IPS-20b (cell line): ENCODE data around the gene DPM3.
"Not testable (repeated sequence)": the region's sequence is repeated elsewhere in the genome, so short reads cannot be mapped to it uniquely, and the experiment has no call there.

Experiments used
- H3K27ac ChIP-seq: one replicate; pipeline ENCODE4 v1.5.1; 2013; ENCODE audit warnings: low read length
- H3K27me3 ChIP-seq: 2 replicates; pipeline ENCODE4 v1.6.1; 2013; ENCODE audit warnings: mild to moderate bottlenecking, low read length, inconsistent platforms; ENCODE audit not compliant: insufficient read depth
- H3K36me3 ChIP-seq: 2 replicates; pipeline ENCODE4 v1.6.1; 2013; ENCODE audit warnings: low read depth, mild to moderate bottlenecking, inconsistent platforms, low read length, moderate library complexity; ENCODE audit not compliant: insufficient read depth
- H3K4me1 ChIP-seq: 2 replicates; pipeline ENCODE4 v1.6.1; 2013; ENCODE audit warnings: mild to moderate bottlenecking, control low read depth, inconsistent platforms, low read length, moderate library complexity; ENCODE audit not compliant: insufficient read depth
- H3K4me3 ChIP-seq: 2 replicates; pipeline ENCODE4 v1.5.1; 2013; ENCODE audit warnings: mild to moderate bottlenecking, low read length, inconsistent platforms
- H3K9ac ChIP-seq: 2 replicates; pipeline ENCODE4 v1.6.1; 2013; ENCODE audit warnings: low read depth, mild to moderate bottlenecking, inconsistent platforms, low read length, moderate library complexity
- H3K9me3 ChIP-seq: 2 replicates; pipeline ENCODE4 v1.6.1; 2013; ENCODE audit warnings: mild to moderate bottlenecking, low read depth, low read length, inconsistent platforms; ENCODE audit not compliant: insufficient read depth

Gene DPM3

GRCh38 chr1:155174324-155175280 is 34.3 kb upstream of the DPM3 start:
- peak overlapping the region; percentile 87 for H3K4me3 ChIP-seq
- peaks cover 35% of the 10 kb centered on the region for H3K36me3 ChIP-seq

GRCh38 chr1:155173478-155174323 is 33.4 kb upstream of the DPM3 start, which contains the start of gene TRIM46:
TSS of gene TRIM46 (plus strand) at chr1:155173849. CDS start at chr1:155173967, 118 bp downstream.
- H3K4me1 ChIP-seq = peaks cover 7% of the 10 kb centered on the region; the same call in 1 of the 2 replicates
- H3K36me3 ChIP-seq = peaks cover 33% of the 10 kb centered on the region
- H3K4me3 ChIP-seq = peak within 1 kb of the TSS; percentile 87
- peak within 1 kb of the TSS; percentile 91 for H3K27ac ChIP-seq
- no peaks in the 10 kb centered on the region for H3K9me3 ChIP-seq
- no peaks in the 10 kb centered on the region for H3K27me3 ChIP-seq
- H3K9ac ChIP-seq = peak within 1 kb of the TSS; percentile 96

More at GRCh38 chr1:155174324-155175280, 34.3 kb upstream of the DPM3 start:
- no peaks in the 10 kb centered on the region for H3K27me3 ChIP-seq
- peak overlapping the region; percentile 52 for H3K27ac ChIP-seq
- no peaks in the 10 kb centered on the region for H3K9me3 ChIP-seq
- peaks cover 7% of the 10 kb centered on the region; the same call in 1 of the 2 replicates for H3K4me1 ChIP-seq
- peak overlapping the region; percentile 96; the same call in 1 of the 2 replicates for H3K9ac ChIP-seq

GRCh38 chr1:155172732-155173477 is 32.6 kb upstream of the DPM3 start, which contains the start of gene KRTCAP2:
TSS of gene KRTCAP2 (minus strand) at chr1:155173304. CDS start at chr1:155173224, 80 bp downstream.
- peaks cover 7% of the 10 kb centered on the region; the same call in 1 of the 2 replicates for H3K4me1 ChIP-seq
- H3K4me3 ChIP-seq = peak within 1 kb of the TSS; percentile 87
- H3K27me3 ChIP-seq = no peaks in the 10 kb centered on the region
- H3K9ac ChIP-seq = peak within 1 kb of the TSS; percentile 96
- peak within 1 kb of the TSS; percentile 91 for H3K27ac ChIP-seq
- peaks cover 27% of the 10 kb centered on the region for H3K36me3 ChIP-seq
- no peaks in the 10 kb centered on the region for H3K9me3 ChIP-seq

DNA sequence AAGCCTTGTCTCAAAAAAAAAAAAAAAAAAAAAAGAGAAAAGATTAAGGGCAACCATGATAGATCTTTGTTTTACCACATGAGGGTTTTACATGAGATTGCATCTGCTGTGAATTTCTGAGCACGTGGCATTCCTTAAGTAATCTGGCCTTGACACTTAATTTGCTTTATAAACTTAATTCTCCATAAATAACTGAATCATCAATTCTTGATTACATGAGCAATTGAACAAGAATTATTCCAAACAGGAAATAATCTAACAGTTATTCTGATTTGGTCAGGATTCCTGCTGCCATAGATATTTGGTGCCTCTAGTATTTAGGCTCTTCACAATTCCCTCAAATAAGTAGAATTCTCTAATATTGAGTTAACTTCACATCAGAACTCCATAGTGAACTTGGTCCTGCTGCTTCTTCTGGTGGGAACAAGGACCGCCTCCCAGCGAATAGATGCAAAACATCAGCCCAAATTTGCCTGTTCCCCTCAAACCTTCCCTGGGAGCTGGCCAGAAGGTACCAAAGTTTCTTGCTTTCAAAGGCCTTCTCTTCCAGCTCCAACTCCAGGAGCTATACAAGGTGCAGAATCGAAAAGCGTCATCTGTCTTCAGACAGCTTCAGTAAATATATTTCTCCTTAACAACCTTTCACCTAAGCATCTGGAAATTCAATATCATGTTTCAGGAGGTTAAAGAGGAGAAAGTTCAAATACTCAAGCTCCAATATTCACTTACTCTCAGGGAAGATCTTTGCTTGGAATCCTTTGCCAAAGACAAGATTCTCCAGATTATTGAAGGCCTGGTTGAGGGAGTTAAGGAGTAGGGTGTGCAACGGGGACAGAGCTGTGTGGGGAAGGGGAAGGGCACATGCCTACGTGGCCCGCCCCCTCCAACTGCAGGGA is 31.8 kb upstream of the DPM3 start:
- peaks cover 8% of the 10 kb centered on the region; the same call in 1 of the 2 replicates for H3K4me1 ChIP-seq
- H3K27me3 ChIP-seq = no peaks in the 10 kb centered on the region
- no peaks in the 10 kb centered on the region for H3K9me3 ChIP-seq
- H3K4me3 ChIP-seq = peak overlapping the region; percentile 87
- H3K27ac ChIP-seq = peak overlapping the region; percentile 91
- H3K36me3 ChIP-seq = peaks cover 19% of the 10 kb centered on the region
- peak overlapping the region; percentile 96; the same call in 1 of the 2 replicates for H3K9ac ChIP-seq

DNA sequence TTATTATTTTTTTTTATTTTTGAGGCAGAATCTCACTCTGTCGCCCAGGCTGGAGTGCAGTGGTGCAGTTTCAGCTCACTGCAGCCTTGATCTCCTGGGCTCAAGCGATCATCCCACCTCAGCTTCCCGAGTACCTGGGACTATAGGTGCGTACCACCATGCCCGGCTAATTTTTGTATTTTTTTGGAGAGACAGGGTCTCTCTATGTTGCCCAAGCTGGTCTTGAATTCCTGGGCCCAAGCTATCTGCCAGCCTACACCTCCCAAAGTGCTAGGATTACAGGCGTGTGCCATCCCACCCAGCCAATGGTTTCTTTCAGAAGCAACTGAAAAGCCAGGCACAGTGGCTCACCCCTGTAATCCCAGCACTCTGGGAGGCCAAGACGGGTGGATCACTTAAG is 30.5 kb upstream of the DPM3 start:
- peaks cover 12% of the 10 kb centered on the region; the same call in 1 of the 2 replicates for H3K4me1 ChIP-seq
- H3K36me3 ChIP-seq = peaks cover 15% of the 10 kb centered on the region
- no peak overlapping the region for H3K4me3 ChIP-seq
- H3K9me3 ChIP-seq = no peaks in the 10 kb centered on the region
- no peak overlapping the region for H3K27ac ChIP-seq
- no peaks in the 10 kb centered on the region for H3K27me3 ChIP-seq
- H3K9ac ChIP-seq = no peak overlapping the region

GRCh38 chr1:155170101-155170785 is 29.9 kb upstream of the DPM3 start:
- no peaks in the 10 kb centered on the region for H3K27me3 ChIP-seq
- H3K4me3 ChIP-seq = no peak overlapping the region
- H3K9me3 ChIP-seq = no peaks in the 10 kb centered on the region
- H3K27ac ChIP-seq = no peak overlapping the region
- H3K4me1 ChIP-seq = peaks cover 12% of the 10 kb centered on the region; the same call in 1 of the 2 replicates
- peaks cover 15% of the 10 kb centered on the region for H3K36me3 ChIP-seq
- no peak overlapping the region for H3K9ac ChIP-seq

DNA sequence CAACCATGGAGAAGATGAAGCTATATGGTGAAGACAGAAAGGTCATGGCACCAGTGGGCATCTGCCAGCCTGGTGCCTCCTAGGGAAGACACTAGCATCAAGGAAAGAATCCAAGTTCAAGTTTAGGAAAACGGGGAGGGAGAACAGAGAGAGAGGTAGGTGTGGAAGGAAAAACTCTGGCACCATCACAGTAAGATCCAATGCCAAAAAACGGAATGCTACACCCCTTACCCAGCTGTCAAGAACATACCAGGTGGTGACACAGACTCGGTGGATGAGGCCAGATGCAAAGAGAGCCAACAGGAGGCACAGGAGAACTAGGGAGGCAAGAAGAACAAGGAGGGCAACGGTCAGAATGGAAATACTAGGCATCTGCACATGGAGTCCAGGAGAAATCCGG is 29.2 kb upstream of the DPM3 start:
- Histone ChIP-seq H3K36me3 (peaks cover 15% of the 10 kb centered on the region), H3K4me3 (no peak overlapping the region), H3K9ac (no peak overlapping the region), H3K4me1 (peaks cover 11% of the 10 kb centered on the region; the same call in 1 of the 2 replicates), H3K9me3 (no peaks in the 10 kb centered on the region), H3K27me3 (no peaks in the 10 kb centered on the region), H3K27ac (no peak overlapping the region)

- Histone ChIP-seq H3K9ac (no peak overlapping the region), H3K27me3 (no peaks in the 10 kb centered on the region), H3K4me3 (no peak overlapping the region), H3K36me3 (peaks cover 15% of the 10 kb centered on the region), H3K27ac (no peak overlapping the region), H3K4me1 (peaks cover 11% of the 10 kb centered on the region; the same call in 1 of the 2 replicates), H3K9me3 (no peaks in the 10 kb centered on the region)
Observed at GRCh38 chr1:155168456-155169210, 28.3 kb upstream of the DPM3 start.

DNA sequence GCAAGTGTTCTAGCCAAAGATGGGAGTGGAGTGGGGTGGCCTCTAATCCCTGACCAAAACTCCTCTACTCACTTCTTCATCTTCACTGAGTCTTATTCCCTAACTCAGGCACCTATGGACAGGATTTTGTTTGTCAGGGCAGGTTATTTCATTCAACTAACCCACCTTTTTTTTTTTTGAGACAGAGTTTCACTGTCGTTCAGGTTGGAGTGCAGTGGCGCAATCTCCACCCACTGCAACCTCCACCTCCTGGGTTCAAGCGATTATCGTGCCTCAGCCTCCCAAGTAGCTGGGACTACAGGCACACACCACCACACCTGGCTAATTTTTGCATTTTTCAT is 27.7 kb upstream of the DPM3 start:
- not testable (repeated sequence) for H3K27ac ChIP-seq, H3K4me3 ChIP-seq, H3K9ac ChIP-seq, H3K27me3 ChIP-seq, H3K9me3 ChIP-seq
- peaks cover 15% of the 10 kb centered on the region for H3K36me3 ChIP-seq
- peaks cover 11% of the 10 kb centered on the region; the same call in 1 of the 2 replicates for H3K4me1 ChIP-seq
